Measurements from ENCODE around the gene GET3.
"Not testable (repeated sequence)": the region's sequence is repeated elsewhere in the genome, so short reads cannot be mapped to it uniquely, and the experiment has no call there.

GET3 gene

DNA sequence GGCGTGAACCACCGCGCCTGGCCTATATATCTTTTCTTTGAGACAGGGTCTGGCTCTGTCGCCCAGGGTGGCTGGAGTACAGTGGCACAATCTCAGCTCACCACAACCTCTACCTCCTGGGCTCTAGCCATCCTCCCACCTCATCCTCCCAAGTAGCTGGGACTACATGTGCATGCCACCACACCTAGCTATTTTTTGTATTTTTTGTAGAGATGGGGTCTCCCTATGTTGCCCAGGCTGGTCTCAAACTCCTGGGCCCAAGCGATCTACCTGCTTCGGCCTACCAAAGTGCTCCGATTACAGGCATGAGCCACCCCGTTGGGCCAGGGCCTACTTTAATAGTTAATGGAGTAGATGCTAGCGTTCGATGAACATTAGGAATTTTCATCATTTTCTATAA is 17.0 kb upstream of the GET3 start:
- DNase-seq: no peak

DNA sequence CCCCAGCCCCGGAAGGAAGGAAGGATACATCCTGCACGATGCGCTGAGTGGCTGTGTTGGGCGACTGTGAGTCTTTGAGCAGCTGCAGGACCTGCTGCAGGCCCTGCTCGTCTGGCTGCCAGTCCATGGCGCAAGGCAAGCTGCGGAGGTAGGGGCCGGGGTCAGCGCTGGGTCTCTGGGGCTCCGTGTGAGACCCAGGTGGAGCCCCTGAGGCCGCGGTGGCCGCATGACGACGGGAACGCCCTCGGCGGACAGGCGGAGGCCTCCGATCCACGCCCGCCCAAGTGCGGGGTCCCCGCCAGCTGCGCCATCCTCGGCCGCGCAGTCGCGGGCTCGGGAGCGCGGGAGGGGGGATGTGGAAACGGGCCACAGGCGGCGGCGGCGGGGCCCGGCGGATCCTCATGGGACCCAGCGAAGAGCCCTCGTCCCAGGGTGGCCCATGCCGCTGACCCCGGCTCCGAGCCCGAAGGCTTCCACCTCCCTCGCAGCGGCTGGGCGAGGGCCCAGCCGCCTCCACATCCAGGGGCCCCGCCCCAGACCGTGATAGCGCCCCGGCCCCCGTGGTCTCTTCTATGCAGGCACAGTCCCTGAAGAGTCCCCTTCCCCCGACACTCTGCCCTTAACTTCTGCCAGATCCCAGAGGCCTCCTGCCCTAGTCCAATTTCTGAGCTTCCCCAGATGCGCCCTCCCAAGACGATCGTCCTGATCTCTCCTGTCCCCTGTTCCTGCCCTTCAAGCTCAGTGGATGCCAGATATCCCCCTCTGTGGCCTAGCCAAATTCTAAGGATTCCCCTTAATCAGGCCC is 16.2 kb upstream of the GET3 start:
- peak in 1 of 2 donors; percentile 27 for DNase-seq

DNA sequence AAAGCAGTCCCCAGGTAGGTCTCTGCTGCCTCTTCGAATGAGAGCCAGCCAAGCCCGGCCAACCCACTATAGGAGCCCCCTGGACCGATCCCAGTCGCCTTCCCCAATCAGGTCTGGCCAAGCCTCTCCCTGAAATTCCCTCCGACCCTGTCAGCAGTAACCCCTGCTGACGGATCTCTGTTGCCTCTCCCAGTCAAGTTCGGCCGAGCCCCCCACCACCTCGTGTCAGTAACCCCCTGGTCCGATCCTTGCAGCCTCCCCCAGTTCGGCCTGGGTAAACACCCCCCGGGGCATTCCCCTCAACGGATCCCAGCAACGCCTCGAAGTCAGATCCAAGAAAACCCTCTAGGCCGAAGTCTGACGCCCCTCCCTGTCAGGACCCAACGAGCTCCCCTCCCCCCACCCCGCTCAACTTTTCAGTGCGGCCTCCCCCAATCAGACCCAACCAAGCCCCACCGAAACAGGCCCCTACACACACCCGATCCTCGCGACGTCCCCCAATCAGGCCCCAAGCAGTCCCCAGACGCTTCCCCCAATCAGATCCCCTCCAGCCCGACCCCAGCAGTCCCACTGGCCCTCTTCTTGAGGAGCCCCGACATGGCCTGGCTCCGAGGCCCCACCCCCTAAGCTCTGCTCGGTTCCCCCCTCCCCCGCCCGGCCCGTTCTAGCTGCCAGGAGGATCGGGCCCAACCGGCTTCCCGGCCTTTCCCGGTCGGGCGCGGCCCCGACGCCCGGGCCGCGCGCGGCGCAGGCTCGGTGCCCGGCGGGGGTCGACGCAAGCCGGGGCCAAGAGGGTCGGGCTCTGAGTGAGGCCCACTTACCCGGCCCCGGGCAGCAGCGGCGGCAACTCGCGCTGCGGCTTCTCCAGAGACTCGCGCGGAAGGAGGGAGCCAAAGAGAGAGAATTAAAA is 15.4 kb upstream of the GET3 start:
- peak; percentile 54 to 59 for DNase-seq

DNA sequence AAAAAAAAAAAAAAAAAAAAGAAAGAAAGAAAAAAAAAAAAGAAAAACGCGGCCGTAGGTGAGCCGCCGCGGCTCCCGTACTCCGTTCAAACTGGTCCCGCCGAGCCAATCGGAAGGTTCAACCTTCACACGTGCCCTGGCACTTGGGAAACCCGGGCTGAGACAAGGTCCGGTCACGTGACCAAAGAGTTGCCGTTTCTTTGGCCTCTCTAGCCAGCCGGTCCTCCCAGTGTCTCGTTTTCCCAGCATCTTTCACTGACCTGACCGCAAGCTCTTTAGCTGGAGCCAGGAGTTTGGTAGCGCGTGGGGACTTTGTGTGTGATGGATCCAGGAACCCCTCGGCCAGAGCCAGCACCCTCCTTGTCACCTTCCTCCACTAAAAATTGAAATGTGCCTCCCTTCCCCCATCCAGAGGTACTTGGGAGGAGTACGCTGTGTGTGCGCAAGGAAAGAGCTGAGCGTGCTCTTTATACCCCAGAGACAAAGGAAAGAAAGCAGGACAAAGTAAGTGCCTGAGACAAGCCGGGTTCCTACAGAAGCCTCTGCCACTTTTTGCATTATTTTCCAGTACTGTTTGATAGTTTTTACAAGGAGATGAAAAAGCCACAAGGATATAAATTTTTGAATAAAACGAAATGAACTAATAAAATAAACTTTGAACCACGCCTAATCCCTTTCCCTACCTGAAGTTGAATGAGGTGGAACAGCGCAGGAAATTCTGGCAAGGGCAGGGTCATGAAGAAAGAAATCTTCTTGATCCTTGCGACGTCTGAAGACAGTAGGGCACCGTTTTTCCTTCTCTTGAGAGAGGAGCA is 14.5 kb upstream of the GET3 start:
- DNase-seq: peak; percentile 90 to 93

DNA sequence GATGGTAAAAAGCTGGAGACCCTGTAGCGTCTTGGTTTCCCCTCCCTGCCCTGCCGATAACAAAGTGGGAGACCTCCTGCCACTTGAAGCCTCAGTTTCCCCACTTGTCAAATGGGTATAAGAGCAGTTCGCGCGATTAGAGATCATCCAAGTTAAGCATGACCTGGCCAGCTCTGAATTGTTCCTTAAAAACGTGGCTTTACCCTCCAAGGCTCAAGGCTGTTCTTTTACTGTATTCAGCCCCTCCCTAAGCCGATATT is 14.0 kb upstream of the GET3 start:
- DNase-seq: no peak

DNA sequence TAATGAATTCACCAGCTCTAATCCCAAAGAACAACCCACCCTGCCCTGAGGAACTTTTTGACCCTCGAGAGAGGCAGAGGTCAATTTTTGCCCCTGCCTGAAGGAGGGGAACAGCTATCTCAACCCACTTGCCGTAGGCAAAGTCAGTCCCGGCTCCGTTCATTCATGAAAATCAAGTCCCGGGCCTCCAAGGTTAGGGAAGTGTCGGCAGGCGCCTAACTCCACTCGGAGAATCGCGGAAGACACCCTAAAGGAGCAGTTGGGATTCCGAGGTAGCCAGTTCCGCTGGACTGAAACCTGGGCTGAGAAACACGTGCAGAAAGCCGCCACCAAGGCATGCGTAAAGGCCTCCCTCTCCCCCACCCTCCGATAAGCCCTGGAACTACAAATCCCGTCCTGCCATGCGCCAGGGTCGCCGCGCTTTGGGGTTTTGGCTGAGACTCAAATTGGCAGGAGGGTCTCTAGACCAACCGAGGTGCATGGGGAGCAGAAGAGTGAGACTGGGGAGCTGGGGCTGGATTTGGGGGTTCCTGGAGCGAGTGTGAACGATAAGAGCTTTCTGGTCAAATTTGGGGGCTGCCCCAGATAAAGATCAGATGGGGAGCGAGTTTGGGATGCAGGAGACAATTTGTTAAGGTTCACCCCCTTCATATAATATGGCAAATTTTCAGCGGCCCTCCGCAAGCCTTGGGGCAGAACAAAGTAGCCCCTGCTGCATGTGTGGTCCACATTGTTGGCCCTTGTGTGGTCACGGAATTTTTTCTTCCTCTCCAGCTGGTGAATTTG is 13.5 kb upstream of the GET3 start, which contains the start of gene TNPO2:
TSS of gene TNPO2 (minus strand) at position 292 of the 786 bp plus-strand sequence. CDS start 2,955 bp downstream, outside the sequence.
- DNase-seq: peak; percentile 78 to 82

DNA sequence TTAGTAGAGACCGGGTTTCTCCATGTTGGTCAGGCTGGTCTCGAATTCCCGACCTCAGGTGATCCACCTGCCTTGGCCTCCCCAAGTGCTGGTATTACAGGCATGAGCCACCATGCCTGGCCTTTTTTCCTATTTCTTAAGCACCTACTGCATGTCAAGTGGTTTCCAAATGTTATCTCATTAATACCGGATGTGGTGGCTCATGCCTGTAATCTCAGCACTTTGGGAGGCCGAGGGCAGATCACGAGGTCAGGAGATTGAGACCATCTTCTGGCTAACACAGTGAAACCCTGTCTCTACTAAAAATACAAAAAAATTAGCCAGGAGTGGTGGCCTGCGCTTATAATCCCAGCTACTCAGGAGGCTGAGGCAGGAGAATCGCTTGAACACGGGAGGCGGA is 11.7 kb upstream of the GET3 start:
- DNase-seq: not testable (repeated sequence)

DNA sequence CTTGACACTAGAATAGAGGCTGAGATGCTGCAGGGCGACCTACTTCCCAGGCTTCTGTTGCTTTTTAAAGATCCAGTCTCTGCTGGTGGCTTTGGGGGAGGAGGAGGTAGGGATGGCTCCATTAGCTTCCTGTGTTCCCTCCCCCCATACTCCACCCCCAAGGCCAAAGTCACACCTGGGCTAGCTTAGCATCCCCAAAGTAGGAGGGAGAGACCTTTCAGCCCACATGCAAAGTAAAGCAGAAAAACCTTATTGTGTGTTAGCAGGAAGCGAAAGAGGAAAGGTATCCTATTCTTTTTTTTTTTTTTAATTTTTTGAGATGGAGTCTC is 10.3 kb upstream of the GET3 start:
- DNase-seq: no peak

DNA sequence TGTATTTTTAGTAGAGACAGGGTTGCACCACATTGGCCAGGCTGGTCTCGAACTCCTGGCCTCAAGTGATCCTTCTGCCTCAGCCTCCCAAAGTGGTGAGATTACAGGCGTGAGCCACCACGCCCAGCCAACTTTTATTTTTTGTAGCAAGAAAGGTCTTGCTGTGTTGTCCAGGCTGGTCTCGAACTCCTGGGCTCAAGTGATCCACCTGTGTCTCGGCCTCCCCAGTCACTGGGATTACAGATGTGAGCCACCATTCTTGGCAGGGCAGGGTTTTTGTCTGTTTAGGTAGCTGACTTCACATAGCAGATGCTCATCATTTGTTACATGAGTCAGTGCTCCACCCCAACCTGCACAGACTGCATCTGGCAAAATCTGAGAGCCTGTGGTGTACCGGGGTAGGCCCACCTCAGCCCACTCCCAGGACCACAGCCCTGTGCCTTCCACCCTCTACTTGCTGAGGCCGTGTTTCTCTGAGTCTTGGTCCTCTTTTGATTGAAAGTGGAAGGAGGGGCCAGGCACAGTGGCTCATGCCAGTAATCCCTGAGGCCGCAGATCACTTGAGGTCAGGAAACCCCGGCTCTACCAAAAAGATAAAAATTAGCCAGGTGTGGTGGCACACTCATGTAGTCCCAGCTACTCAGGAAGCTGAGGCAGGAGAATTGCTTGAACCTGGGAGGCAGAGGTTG is 9.4 kb upstream of the GET3 start:
- no peak for DNase-seq

DNA sequence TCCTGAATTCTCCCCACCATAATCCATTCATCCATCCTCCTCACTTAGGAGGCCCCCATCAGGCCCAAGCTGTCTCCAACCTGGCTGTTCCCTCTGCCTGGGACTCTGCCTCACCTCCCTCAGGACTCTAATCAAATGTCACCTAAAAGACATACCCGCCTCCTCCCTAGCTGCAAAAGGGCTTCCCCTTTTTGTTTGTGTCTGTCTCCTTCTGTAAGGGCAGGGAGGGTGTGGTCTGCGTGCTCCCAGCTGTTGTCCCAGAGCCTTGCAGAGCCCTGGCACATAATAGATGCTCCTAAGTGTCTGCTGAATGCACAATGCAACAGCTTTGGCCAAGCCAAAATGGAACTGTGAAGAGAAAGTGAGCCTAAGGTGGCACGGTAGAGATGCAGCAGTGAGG is 7.2 kb upstream of the GET3 start:
- DNase-seq: no peak

DNA sequence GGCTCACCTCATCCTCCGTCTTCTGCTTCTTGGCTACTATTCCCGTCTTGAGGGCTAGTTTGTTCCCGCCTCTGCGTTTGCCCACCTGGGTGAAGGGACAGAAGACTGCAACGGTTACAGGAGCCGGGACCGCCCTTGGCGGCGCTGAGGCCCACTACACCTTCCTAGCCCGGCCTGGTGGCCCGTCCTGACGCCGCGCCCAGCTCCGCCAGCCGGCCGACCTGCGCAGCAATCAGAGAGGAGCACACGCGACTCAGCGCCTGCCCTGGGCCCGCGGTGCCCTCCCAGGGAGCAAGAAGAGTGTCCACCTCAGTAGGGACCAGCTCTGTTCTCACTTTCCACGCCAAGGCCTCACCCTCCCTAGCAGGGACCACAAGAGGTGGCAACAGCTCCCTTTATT is 6.0 kb upstream of the GET3 start:
- DNase-seq: no peak

DNA sequence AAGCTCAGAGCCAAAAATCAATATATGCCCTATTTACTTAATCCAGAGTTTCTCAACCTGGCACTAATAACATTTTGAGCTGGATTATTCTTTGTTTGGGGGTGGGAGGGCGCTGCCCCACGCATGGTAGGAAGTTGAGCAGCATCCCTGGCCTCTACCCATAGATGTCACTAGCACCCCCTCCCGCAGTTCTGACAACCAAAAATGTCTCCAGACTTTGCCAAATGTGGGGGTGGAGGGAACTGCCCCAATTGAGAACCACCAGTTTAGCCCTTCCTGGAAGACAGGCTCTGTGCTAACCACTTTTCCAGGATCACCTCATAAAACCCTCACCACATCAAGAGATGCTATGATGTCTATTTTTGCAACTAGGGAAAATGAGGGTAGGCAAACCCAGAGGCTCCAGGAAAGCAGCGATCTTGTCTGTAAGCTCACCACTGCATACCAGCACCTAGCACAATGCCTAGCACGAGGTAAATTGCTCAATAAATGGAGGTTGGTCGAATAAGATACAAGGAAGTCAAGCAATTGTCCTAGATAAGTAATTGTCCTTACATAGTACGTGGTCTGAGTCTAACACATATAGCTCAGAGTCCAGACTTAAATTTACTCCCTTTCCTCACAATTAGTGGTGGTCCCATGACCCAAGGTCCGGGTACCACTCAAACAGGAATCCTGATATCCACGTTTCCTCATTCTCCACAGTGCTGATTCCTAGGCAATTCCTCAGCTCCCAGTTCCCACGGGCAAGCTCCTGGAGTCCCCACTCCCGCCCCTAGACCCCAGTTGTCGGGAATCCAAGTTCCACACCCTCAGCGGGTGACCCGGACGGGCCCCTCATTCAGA is 3.7 kb upstream of the GET3 start:
- peak; percentile 55 to 65 for DNase-seq

DNA sequence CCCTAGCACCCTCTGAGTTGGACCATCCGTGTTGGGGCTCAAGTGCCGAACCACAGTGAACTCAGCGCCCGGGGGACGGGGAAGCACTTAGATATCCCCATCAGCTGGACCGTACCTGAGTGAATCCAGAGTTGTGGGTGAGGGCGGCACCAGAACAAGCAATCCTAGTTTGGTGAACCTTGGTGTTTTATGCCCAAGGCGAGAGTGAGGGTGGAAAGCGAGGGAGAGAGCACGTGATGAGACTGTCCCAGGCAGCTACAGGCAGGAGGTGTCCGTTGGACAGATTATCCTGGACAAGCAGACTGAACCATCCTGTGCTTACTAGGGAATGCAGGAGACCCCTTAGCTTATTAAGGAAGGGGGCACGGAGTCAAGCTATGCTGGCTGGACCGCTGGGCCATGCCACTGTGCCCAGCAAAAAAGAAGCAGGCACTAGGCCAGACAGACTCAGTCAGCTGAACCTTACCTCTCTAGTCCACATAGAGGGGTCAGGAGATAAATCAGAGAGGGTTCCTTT is 596 bp downstream of the GET3 start:
- DNase-seq: no peak

DNA sequence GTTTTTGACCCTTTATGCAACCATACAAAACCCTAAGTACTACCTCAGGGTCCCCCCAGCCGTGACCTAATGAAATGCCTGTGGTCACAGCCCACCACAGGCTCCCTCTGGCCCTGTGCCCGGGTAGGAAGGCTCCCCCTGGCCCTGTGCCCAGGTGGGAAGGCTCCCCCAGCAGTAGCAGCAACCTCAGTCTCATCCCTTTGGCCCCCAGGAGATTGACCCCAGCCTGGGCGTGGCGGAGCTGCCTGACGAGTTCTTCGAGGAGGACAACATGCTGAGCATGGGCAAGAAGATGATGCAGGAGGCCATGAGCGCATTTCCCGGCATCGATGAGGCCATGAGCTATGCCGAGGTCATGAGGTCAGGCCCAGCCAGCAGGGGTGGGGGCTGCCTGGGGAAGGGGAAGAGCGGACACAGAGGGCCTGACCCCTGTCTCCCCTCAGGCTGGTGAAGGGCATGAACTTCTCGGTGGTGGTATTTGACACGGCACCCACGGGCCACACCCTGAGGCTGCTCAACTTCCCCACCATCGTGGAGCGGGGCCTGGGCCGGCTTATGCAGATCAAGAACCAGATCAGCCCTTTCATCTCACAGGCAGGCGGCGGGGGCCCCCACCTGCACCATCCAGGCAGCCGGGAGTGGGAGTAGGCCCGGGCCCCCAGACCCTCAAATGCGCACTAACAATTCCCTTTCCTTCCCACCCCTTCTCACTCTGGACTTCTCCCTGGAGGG is 8.0 kb downstream of the GET3 start:
- no peak for DNase-seq

DNA sequence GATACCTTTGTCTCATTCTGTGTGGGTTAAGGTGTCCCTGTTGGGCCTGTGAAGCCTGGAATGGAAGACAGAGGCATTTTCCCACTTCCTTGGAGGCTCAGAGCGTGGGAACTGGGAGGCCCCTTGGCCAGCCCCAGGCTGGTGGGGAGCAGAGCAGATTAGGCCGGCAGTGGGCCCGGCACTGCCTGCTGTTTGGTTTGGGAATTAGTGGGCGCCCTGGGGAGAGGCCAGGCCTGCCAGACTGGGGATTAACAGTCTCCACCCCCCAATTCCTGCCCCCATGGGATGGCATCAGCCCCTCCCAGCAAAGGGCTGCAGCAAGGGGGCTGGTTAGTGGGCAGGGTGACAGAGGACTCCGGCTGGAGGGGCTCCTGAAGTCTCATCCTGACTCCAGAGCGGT is 11.2 kb downstream of the GET3 start:
- no peak for DNase-seq

DNA sequence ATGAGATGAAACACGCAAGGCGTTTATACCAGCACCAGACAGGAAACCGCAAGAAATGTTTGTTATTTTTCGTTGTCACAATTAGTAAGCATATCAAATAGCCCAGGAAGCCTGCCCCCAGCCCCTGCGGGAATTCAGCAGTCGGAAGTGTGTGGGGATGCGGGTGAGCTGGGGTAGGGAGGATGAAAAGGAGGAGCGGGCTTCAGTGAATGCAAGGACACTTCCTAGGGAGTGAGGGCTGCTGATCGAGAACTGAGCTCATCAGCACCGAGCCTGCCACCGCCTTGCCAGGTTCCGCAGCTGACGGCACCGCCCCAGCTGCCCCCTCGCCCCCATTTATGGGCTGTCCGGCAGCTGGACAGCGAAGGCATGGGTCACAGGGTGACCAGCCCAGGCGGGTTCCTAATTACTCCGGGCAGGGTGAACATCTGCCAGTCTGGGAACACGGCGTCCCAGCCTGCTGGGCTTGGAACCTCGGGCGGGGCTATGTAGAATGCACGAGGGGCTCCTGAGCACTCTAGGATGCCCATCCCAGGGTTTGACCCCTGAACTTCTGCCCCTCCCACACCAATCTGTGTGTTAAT is 12.7 kb downstream of the GET3 start:
- DNase-seq: no peak

DNA sequence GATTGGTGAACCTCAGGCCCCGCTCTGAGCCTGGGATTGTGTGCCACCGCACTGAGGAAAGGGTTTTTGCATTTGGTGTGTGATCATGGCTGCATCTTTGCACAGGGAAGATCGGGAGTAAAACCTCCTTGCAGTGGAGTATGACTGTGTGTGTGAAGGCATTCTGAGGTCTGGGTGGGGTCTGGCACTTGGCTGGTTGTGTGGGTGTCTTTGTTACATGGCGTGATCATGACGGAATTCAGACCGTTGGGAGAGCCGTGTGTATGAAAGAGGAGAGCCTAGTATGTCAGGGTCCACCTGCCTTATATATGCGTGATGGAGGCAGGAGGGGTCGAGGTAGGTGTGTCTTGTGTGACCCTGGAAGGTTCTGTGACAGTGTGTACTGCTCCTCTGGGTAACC is 13.6 kb downstream of the GET3 start:
- no peak for DNase-seq

DNA sequence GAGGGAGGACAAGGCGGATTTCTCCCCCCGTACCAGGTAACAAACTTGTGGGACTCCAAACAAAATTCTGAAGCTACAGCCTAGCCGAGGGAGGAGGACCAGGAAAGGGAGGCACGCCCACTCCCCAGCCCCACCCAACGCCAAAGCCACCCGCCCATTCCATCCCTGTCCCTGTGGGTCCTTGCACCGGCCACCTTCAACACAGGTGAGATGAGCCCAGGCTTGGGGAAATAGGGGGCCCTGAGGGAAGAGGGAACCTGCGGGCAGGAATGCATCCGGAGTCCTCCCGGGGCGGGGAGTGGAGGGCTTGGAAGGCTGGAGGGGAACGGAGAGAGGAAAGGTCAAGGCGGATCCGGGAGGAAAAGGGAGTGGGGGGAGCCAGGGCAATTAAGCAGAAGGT is 14.3 kb downstream of the GET3 start, which contains the start of gene BEST2:
TSS of gene BEST2 (plus strand) at position 157 of the 400 bp plus-strand sequence. CDS start 802 bp downstream, outside the sequence.
- no peak for DNase-seq

DNA sequence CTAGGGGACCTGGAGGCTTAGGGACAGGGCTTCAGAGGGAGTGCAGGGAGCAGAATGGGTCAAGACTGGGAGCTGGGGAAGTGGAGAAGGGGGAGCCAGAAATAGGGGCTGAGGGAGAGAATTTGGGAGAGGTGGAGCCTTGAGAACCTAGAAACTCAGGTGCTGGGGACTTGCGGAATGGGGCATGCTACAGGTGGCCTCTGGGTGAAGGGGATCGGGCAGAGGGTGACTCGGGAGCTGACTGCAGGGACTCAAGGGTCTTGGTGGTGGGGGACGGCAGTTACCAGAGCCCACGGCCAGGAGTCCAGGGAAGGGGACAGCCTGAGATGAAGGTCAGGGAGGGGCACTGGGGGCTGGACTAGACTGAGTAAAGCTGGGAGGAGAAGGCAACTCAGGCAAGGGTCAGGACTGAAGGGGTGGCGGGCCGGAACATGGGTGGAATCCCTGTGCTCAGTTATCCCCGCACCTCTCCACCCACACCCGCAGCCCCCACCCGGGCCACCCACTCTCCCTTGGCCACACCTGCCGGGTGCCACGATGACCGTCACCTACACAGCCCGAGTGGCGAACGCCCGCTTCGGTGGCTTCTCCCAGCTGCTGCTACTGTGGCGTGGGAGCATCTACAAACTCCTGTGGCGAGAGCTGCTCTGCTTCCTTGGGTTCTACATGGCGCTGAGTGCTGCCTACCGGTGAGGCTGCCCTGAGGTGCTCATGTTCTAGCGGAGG is 14.9 kb downstream of the GET3 start:
- DNase-seq: no peak
